ENCODE results near the gene NDFIP1.
A peak's percentile ranks its signal among the peaks of the same experiment; 100 is the strongest.
"Not testable (repeated sequence)": the region's sequence is repeated elsewhere in the genome, so short reads cannot be mapped to it uniquely, and the experiment has no call there.

The NDFIP1 gene

DNA sequence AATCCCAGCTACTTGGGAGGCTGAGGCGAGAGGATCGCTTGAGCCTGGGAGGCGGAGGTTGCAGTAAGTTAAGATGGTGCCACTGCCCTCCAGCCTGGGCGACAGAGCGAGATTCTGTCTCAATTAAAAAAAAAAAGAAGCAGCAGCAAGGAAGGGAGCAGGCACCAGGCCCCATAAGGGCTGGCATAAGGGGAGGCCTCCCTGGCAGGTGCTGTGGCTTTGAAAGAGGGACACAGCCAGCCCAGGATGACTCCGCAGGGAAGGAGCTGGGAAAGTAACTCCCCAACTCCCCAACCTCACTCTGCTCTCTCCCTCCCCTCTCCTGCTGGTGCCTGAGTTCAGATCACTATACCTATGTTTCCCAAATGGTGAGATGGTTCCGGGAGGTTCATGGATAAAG, 70.1 kb downstream of the NDFIP1 start:
- peaks cover 23% of the 10 kb centered on the region; the same call in 1 of the 2 replicates for H3K4me1 ChIP-seq (ENCODE audit: control insufficient read depth, insufficient read depth, low read length)

GRCh38 chr5:142179776-142180387, 71.3 kb downstream of the NDFIP1 start:
- Histone ChIP-seq H3K27me3 (ENCODE audit: control insufficient read depth, insufficient read depth, low read length) (no peaks in the 10 kb centered on the region), H3K27ac (ENCODE audit: low read depth, low read length) (no peak overlapping the region), H3K9ac (ENCODE audit: low read depth, low read length) (no peak overlapping the region), H3K9me3 (ENCODE audit: control insufficient read depth, insufficient read depth, low read length) (no peaks in the 10 kb centered on the region), H3K4me3 (ENCODE audit: low read depth, low read length) (no peak overlapping the region), H3K36me3 (ENCODE audit: control insufficient read depth, insufficient read depth, low read length) (no peaks in the 10 kb centered on the region), H3K4me1 (ENCODE audit: control insufficient read depth, insufficient read depth, low read length) (peaks cover 21% of the 10 kb centered on the region; the same call in 1 of the 2 replicates)

More for the DNA sequence above, 70.1 kb downstream of the NDFIP1 start:
- H3K27ac ChIP-seq (ENCODE audit: low read depth, low read length), result no peak overlapping the region
- no peaks in the 10 kb centered on the region for H3K27me3 ChIP-seq (ENCODE audit: control insufficient read depth, insufficient read depth, low read length)
- no peaks in the 10 kb centered on the region for H3K9me3 ChIP-seq (ENCODE audit: control insufficient read depth, insufficient read depth, low read length)
- H3K9ac ChIP-seq (ENCODE audit: low read depth, low read length), result no peak overlapping the region
- no peaks in the 10 kb centered on the region for H3K36me3 ChIP-seq (ENCODE audit: control insufficient read depth, insufficient read depth, low read length)
- H3K4me3 ChIP-seq (ENCODE audit: low read depth, low read length), result no peak overlapping the region

GRCh38 chr5:142181096-142181495, 72.5 kb downstream of the NDFIP1 start:
- H3K9me3 ChIP-seq (ENCODE audit: control insufficient read depth, insufficient read depth, low read length), result no peaks in the 10 kb centered on the region
- no peaks in the 10 kb centered on the region for H3K36me3 ChIP-seq (ENCODE audit: control insufficient read depth, insufficient read depth, low read length)
- H3K4me1 ChIP-seq (ENCODE audit: control insufficient read depth, insufficient read depth, low read length), result peaks cover 19% of the 10 kb centered on the region; the same call in 1 of the 2 replicates
- H3K4me3 ChIP-seq (ENCODE audit: low read depth, low read length), result no peak overlapping the region
- no peak overlapping the region for H3K9ac ChIP-seq (ENCODE audit: low read depth, low read length)
- no peaks in the 10 kb centered on the region for H3K27me3 ChIP-seq (ENCODE audit: control insufficient read depth, insufficient read depth, low read length)
- no peak overlapping the region for H3K27ac ChIP-seq (ENCODE audit: low read depth, low read length)

GRCh38 chr5:142181547-142182163, 73.1 kb downstream of the NDFIP1 start:
- no peak overlapping the region for H3K4me3 ChIP-seq (ENCODE audit: low read depth, low read length)
- no peaks in the 10 kb centered on the region for H3K36me3 ChIP-seq (ENCODE audit: control insufficient read depth, insufficient read depth, low read length)
- H3K27me3 ChIP-seq (ENCODE audit: control insufficient read depth, insufficient read depth, low read length), result no peaks in the 10 kb centered on the region
- H3K9me3 ChIP-seq (ENCODE audit: control insufficient read depth, insufficient read depth, low read length), result no peaks in the 10 kb centered on the region
- H3K9ac ChIP-seq (ENCODE audit: low read depth, low read length), result no peak overlapping the region
- no peak overlapping the region for H3K27ac ChIP-seq (ENCODE audit: low read depth, low read length)
- peaks cover 23% of the 10 kb centered on the region for H3K4me1 ChIP-seq (ENCODE audit: control insufficient read depth, insufficient read depth, low read length)

- Histone ChIP-seq H3K9me3 (ENCODE audit: control insufficient read depth, insufficient read depth, low read length) (no peaks in the 10 kb centered on the region), H3K4me1 (ENCODE audit: control insufficient read depth, insufficient read depth, low read length) (peaks cover 28% of the 10 kb centered on the region), H3K36me3 (ENCODE audit: control insufficient read depth, insufficient read depth, low read length) (no peaks in the 10 kb centered on the region), H3K9ac (ENCODE audit: low read depth, low read length) (no peak overlapping the region), H3K4me3 (ENCODE audit: low read depth, low read length) (no peak overlapping the region), H3K27ac (ENCODE audit: low read depth, low read length) (no peak overlapping the region), H3K27me3 (ENCODE audit: control insufficient read depth, insufficient read depth, low read length) (no peaks in the 10 kb centered on the region)
Measured at GRCh38 chr5:142182840-142183239, 74.3 kb downstream of the NDFIP1 start.

GRCh38 chr5:142183561-142183960, 75.0 kb downstream of the NDFIP1 start:
- Histone ChIP-seq H3K36me3 (ENCODE audit: control insufficient read depth, insufficient read depth, low read length) (no peaks in the 10 kb centered on the region), H3K27me3 (ENCODE audit: control insufficient read depth, insufficient read depth, low read length) (no peaks in the 10 kb centered on the region), H3K9me3 (ENCODE audit: control insufficient read depth, insufficient read depth, low read length) (no peaks in the 10 kb centered on the region), H3K9ac (ENCODE audit: low read depth, low read length) (no peak overlapping the region), H3K4me1 (ENCODE audit: control insufficient read depth, insufficient read depth, low read length) (peaks cover 28% of the 10 kb centered on the region), H3K4me3 (ENCODE audit: low read depth, low read length) (no peak overlapping the region), H3K27ac (ENCODE audit: low read depth, low read length) (no peak overlapping the region)

DNA sequence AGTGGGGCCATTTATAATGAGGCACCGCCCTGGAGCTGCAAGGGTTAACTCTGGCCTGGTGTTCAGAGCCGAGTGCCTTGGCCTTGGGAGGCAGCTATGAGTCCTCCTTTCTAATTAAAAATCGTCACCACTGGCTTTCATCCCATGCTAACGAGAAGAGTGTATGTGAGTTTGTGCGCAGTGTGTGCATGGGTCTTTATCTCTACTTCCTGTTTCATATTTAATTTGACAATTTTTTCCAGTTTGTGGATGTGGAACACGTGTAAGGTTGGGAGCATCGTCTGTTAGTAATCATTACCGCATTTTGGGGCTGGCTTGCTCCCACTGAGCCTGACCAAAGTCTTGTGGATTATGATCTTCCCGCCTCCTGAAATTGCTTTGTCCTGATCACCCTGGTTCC, 76.4 kb downstream of the NDFIP1 start:
- no peak overlapping the region for H3K27ac ChIP-seq (ENCODE audit: low read depth, low read length)
- H3K4me3 ChIP-seq (ENCODE audit: low read depth, low read length), result no peak overlapping the region
- H3K36me3 ChIP-seq (ENCODE audit: control insufficient read depth, insufficient read depth, low read length), result no peaks in the 10 kb centered on the region
- H3K27me3 ChIP-seq (ENCODE audit: control insufficient read depth, insufficient read depth, low read length), result no peaks in the 10 kb centered on the region
- H3K9ac ChIP-seq (ENCODE audit: low read depth, low read length), result no peak overlapping the region
- no peaks in the 10 kb centered on the region for H3K9me3 ChIP-seq (ENCODE audit: control insufficient read depth, insufficient read depth, low read length)
- H3K4me1 ChIP-seq (ENCODE audit: control insufficient read depth, insufficient read depth, low read length), result peaks cover 28% of the 10 kb centered on the region

- Histone ChIP-seq H3K27ac (ENCODE audit: low read depth, low read length) (no peak overlapping the region), H3K9me3 (ENCODE audit: control insufficient read depth, insufficient read depth, low read length) (no peaks in the 10 kb centered on the region)
Measured at GRCh38 chr5:142186514-142186856, 77.9 kb downstream of the NDFIP1 start.

GRCh38 chr5:142186857-142187594, 78.4 kb downstream of the NDFIP1 start:
- H3K4me1 ChIP-seq (ENCODE audit: control insufficient read depth, insufficient read depth, low read length), result peaks cover 21% of the 10 kb centered on the region
- H3K9ac ChIP-seq (ENCODE audit: low read depth, low read length), result no peak overlapping the region
- no peak overlapping the region for H3K4me3 ChIP-seq (ENCODE audit: low read depth, low read length)
- no peaks in the 10 kb centered on the region for H3K36me3 ChIP-seq (ENCODE audit: control insufficient read depth, insufficient read depth, low read length)
- H3K27me3 ChIP-seq (ENCODE audit: control insufficient read depth, insufficient read depth, low read length), result no peaks in the 10 kb centered on the region
- H3K9me3 ChIP-seq (ENCODE audit: control insufficient read depth, insufficient read depth, low read length), result no peaks in the 10 kb centered on the region
- peak overlapping the region; percentile 51 for H3K27ac ChIP-seq (ENCODE audit: low read depth, low read length)

More at GRCh38 chr5:142186514-142186856, 77.9 kb downstream of the NDFIP1 start:
- H3K4me1 ChIP-seq (ENCODE audit: control insufficient read depth, insufficient read depth, low read length), result peaks cover 21% of the 10 kb centered on the region
- H3K27me3 ChIP-seq (ENCODE audit: control insufficient read depth, insufficient read depth, low read length), result no peaks in the 10 kb centered on the region
- no peaks in the 10 kb centered on the region for H3K36me3 ChIP-seq (ENCODE audit: control insufficient read depth, insufficient read depth, low read length)
- no peak overlapping the region for H3K9ac ChIP-seq (ENCODE audit: low read depth, low read length)
- H3K4me3 ChIP-seq (ENCODE audit: low read depth, low read length), result no peak overlapping the region

DNA sequence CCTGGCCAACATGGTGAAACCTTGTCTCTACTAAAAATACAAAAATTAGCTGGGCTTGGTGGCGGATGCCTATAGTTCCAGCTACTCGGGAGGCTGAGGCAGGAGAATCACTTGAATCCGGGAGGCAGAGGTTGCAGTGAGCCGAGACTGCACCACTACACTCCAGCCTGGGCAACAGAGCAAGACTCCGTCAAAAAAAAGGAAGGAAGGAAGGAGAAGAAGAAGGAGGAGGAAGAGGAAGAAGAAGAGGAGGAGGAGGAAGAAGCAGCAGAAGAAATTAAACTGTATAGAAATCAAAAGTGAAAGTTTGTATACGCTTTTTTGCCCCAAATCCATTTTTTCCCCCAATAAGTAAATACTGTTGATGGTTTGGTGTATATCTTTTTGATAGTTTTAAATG, 80.1 kb downstream of the NDFIP1 start:
- not testable (repeated sequence) for H3K4me3 ChIP-seq (ENCODE audit: low read depth, low read length); H3K27me3 ChIP-seq (ENCODE audit: control insufficient read depth, insufficient read depth, low read length); H3K27ac ChIP-seq (ENCODE audit: low read depth, low read length); H3K36me3 ChIP-seq (ENCODE audit: control insufficient read depth, insufficient read depth, low read length); H3K9ac ChIP-seq (ENCODE audit: low read depth, low read length); H3K9me3 ChIP-seq (ENCODE audit: control insufficient read depth, insufficient read depth, low read length)
- H3K4me1 ChIP-seq (ENCODE audit: control insufficient read depth, insufficient read depth, low read length), result peaks cover 21% of the 10 kb centered on the region

DNA sequence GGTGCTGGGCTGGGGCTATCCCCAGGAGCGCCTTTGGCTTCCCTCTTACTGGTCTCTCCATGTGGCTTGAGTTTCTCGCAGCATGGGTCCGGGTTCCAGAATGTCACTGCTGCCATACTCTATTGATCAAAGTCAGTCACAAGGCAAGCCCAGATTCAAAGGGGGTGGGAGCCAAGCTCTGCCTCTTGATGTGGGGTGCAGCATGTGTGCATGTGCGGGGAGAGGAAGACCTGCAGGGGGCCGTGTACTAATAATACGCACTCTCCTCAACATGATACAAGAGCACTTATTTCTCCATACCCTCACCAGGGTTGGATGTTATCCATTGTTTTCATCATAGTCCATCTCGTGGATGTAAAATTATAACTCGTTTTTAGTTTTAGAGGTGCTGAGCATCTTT, 81.2 kb downstream of the NDFIP1 start:
- H3K9me3 ChIP-seq (ENCODE audit: control insufficient read depth, insufficient read depth, low read length), result no peaks in the 10 kb centered on the region
- no peak overlapping the region for H3K4me3 ChIP-seq (ENCODE audit: low read depth, low read length)
- H3K4me1 ChIP-seq (ENCODE audit: control insufficient read depth, insufficient read depth, low read length), result peaks cover 21% of the 10 kb centered on the region
- no peak overlapping the region for H3K9ac ChIP-seq (ENCODE audit: low read depth, low read length)
- no peak overlapping the region for H3K27ac ChIP-seq (ENCODE audit: low read depth, low read length)
- no peaks in the 10 kb centered on the region for H3K36me3 ChIP-seq (ENCODE audit: control insufficient read depth, insufficient read depth, low read length)
- no peaks in the 10 kb centered on the region for H3K27me3 ChIP-seq (ENCODE audit: control insufficient read depth, insufficient read depth, low read length)

Measured in HUES48 (cell line).